Activated CD4-positive, CD25-positive, alpha-beta regulatory T cell treated with anti-CD3 and anti-CD28 coated beads, Interleukin-2, amount 50 U/mL, for 72 hours (primary cell): Measurements from ENCODE around the gene APOA4.
"Not testable (repeated sequence)": the region's sequence is repeated elsewhere in the genome, so short reads cannot be mapped to it uniquely, and the experiment has no call there.

Experiments used
- DNase-seq: peaks from one replicate; pipeline ENCODE4 v3.0.0; 2021

The APOA4 gene

DNA sequence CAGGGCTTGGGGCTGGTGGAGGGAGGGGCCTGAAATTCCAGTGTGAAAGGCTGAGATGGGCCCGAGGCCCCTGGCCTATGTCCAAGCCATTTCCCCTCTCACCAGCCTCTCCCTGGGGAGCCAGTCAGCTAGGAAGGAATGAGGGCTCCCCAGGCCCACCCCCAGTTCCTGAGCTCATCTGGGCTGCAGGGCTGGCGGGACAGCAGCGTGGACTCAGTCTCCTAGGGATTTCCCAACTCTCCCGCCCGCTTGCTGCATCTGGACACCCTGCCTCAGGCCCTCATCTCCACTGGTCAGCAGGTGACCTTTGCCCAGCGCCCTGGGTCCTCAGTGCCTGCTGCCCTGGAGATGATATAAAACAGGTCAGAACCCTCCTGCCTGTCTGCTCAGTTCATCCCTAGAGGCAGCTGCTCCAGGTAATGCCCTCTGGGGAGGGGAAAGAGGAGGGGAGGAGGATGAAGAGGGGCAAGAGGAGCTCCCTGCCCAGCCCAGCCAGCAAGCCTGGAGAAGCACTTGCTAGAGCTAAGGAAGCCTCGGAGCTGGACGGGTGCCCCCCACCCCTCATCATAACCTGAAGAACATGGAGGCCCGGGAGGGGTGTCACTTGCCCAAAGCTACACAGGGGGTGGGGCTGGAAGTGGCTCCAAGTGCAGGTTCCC, 6.5 kb upstream of the APOA4 start, which contains the start of gene APOC3:
Gene APOC3 (plus strand): TSS at position 383 of the 659 bp plus-strand sequence. CDS start 676 bp downstream, outside the sequence.
- DNase-seq, result no peak

- no peak for DNase-seq
These were observed 5.8 kb upstream of the APOA4 start for GRCh38 chr11:116828632-116829524.

DNA sequence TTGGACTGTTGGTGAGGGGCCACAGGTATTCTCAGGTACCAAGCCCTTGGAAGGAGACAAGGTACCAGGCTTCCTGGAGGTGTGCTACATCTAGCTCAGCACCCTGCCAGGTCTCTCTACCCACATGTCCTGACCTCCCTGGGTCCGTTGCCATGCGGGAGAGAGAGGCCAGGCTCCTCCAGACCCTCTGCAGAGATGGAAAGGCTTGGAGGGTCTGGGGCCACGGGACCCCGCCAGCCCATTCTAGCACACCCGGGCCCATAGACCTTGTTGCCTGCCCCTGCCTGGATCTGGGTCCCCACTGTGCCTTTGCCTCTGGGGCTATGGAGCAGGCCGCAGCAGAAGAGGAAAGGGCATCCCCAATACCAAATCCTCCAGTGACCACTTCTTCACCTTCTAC, 4.4 kb upstream of the APOA4 start:
- DNase-seq, result no peak

- no peak for DNase-seq
These were observed 3.8 kb upstream of the APOA4 start for GRCh38 chr11:116826751-116827431.

- no peak for DNase-seq
These were observed 3.0 kb upstream of the APOA4 start for GRCh38 chr11:116825854-116826750.

GRCh38 chr11:116825434-116825833, 2.3 kb upstream of the APOA4 start:
- DNase-seq, result no peak

- DNase-seq, result no peak
These were observed 529 bp downstream of the APOA4 start for GRCh38 chr11:116822575-116822974.

GRCh38 chr11:116821050-116821918, 1.8 kb downstream of the APOA4 start:
- DNase-seq, result no peak

GRCh38 chr11:116819049-116819448, 4.1 kb downstream of the APOA4 start:
- no peak for DNase-seq

- DNase-seq, result no peak
These were observed 8.6 kb downstream of the APOA4 start for GRCh38 chr11:116814502-116814901.

DNA sequence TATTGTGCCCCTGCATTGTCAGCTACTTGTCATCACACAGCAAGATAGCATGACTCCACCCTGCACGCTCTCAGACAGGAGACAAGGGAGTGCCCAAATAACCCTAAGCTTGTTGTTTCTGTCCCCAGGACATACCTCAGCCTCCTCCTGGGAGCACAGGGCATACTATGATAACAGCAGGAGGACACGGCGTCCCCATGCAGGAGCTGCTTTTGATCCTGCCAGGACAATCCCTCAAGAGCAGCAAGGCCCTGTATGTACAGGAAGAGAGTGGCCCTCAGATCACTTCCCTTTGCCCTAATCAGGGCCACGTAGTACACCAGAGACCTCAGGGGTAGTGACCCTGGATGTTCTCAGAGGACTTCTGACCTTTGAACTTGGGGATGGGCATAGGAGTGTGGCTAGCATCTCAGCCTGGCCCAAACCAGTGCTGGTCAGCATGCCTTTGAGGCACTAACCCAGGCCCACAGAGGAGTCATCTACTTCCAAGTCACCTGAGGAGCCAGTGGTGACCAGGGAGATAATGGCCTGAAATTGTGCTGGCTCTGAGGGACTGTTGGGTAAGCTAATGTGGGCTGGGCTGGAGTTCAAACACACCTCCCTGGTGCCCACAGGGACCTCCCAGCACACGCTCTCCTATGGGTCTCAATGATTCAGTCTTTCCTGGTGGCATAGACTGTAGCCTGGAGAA, 9.2 kb downstream of the APOA4 start:
- no peak for DNase-seq

- DNase-seq, result no peak
These were observed 9.9 kb downstream of the APOA4 start for GRCh38 chr11:116813170-116813569.

DNA sequence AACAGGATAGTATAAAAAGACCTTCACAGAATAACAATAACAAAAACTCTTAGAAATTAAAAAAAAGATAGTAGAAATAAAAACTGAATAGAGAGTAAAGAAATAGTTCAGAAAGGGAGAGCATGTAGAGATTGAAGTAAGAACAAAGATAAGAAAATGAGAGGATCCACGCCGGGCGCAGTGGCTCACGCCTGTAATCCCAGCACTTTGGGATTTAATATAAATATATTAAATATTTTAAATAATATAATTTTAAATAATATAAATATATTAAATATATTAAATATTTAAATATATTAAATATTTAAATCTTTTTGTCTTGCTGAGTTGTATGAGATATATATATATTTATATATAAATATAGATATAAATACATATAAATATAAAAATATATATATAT, 11.0 kb downstream of the APOA4 start:
- DNase-seq, result no peak

- no peak for DNase-seq
These were observed 11.9 kb downstream of the APOA4 start for GRCh38 chr11:116811194-116811593.

GRCh38 chr11:116808262-116809175, 14.6 kb downstream of the APOA4 start:
- no peak for DNase-seq

DNA sequence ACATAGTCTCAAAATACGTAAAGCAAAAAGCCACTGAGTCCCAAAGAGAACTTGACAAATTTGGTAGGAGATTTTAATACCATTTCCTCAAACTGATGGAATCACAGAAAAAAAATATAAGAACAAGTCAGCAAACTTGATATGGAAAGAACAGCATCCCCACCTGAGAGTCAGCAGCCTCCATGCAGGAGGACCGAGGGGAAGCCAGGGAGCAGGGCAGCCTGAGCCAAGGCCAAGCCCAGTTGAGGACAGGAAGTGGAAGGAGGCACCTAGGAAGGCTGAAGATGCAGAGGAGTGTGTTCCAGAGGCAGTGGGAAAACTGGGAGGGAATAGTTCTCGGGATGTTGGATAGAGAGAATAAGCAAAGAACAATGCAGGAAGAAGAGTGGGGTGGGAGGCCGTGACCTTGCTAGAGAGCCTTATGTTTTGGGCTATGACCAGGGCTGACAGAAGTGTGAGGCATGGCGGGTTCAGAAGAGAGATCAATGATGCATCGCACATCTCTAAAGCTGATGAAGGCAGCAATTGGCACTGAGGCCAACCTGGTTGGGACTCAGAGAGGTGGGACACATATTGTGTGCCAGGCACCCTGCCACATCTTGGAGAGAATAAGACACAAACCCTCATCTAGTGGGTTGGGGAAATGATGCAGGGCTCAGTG, 15.4 kb downstream of the APOA4 start:
- DNase-seq, result no peak

DNA sequence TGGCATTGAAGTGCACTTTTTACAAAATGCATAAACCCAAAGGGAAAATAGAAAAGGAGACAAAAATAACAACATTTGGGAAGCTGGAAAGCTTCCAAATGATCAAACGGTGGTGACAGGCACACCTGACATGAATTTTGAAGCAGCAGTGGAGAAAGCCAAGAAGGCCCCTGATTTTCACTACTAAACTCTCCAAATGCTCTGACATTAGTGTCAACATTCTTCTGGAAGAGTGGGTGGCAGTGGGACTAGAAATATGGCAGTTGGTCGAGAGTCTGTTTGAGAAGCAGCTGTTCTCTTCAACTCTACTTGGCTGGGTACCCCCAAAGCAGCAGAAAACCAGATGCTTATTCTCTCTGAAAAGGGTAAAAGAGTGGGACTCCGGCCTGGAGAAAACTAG, 19.1 kb downstream of the APOA4 start:
- DNase-seq, result no peak

DNA sequence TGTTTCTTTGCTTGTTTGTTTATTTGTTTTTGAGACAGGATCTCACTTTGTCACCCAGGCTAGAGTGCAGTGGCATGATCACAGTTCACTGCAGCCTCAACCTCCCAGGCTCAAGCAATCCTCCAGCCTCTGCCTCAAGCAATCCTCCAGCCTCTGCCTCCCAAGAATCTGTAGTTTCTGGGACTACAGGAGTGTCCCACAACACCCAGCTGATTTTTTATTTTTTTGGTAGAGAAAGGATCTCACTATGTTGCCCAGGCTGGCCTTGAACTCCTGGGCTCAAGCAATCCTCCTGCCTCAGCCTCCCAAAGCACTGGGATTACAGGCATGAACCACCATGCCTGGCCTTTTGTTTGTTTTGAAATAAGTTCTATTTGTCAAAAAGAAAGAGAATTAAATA, 21.4 kb downstream of the APOA4 start:
- DNase-seq, result not testable (repeated sequence)

DNA sequence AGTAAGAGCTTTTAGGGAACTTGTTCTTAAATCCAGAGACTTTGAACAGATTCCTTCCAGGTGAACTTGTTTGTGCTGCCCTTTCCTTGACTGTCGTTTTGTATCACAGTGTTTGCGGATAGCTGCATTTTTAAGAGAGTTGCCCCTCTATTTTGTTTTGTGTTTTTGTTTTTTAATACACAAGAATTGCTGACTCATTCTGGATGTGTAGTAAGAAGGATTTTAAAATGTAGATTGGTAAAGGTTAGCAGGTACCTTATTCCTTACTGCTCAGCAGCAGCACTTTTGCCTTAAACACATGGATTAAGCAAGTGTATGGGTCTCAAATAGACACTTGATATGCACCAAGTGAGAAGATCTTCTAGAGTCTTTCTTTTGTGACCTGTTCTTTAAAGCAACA, 22.5 kb downstream of the APOA4 start:
- DNase-seq, result no peak
